HL-60 (cell line): ENCODE data around the gene HK3.

Source experiments
- DNase-seq, 2 experiments: peaks; one replicate each; pipeline ENCODE4 v3.0.0-alpha.2; 2010 to 2020; ENCODE audit warnings: low read depth in 1 of 2, low spot score in 1 of 2
- H3K27ac ChIP-seq: fragments of 250-450 bp; sonication (Bioruptor Pico); replicated peaks from 2 replicates; pipeline ENCODE4 v1.5.1; 2020; ENCODE audit warnings: mild to moderate bottlenecking, moderate library complexity
- H3K27me3 ChIP-seq: fragments of 250-450 bp; sonication (Bioruptor Pico); 2 replicates; pipeline ENCODE4 v1.5.1; 2021; ENCODE audit warnings: mild to moderate bottlenecking, moderate library complexity; ENCODE audit not compliant: insufficient read depth, poor library complexity, severe bottlenecking
- H3K4me3 ChIP-seq: replicated peaks from 2 replicates; pipeline ENCODE4 v1.5.1; 2011; ENCODE audit warnings: mild to moderate bottlenecking, control low read depth, low read length; ENCODE audit not compliant: insufficient read depth
- GABPA ChIP-seq: IDR thresholded peaks from 2 replicates; pipeline ENCODE4 v1.6.1; 2012; ENCODE audit warnings: low read depth
- POLR2AphosphoS5 ChIP-seq: IDR thresholded peaks from 2 replicates; pipeline ENCODE4 v1.6.1; 2012; ENCODE audit warnings: low read depth
- SPI1 ChIP-seq: IDR thresholded peaks from 2 replicates; pipeline ENCODE4 v1.6.1; 2012; ENCODE audit warnings: low read depth, mild to moderate bottlenecking, borderline replicate concordance
- TF ChIP-seq, protein P1 (sequence below): IDR thresholded peaks from 2 replicates; pipeline ENCODE4 v1.6.1; 2012; ENCODE audit warnings: low read depth; ENCODE audit not compliant: insufficient replicate concordance
- TF ChIP-seq, protein P2 (sequence below): IDR thresholded peaks from one replicate; pipeline ENCODE4 v1.5.1; 2011; ENCODE audit warnings: low read length, control low read depth, inconsistent platforms; ENCODE audit not compliant: insufficient read depth

HK3 gene

DNA sequence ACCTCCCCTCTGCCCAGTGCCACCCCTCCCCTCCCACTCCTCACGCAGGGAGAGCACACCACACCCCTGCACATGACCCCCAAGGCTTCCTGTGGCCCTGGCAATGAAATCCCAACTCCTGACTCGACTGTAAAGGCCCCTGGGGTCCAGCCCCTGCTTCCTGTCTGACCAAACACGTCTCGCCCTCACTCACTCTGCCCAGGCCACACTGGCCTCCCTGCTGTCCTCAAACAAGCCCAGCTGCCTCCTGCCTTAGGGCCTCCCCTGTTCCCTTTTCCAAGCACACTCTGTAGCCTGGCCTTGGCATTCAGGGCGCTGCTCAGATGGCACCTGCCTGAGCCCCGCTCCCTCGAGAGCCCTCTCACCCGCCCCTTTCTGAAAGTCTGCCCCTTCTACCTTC is 42.4 kb downstream of the HK3 start:
- no peak for DNase-seq
- no peak overlapping the region for H3K27ac ChIP-seq
- no peak for TF ChIP-seq SPI1
- TF ChIP-seq, protein P1, sequence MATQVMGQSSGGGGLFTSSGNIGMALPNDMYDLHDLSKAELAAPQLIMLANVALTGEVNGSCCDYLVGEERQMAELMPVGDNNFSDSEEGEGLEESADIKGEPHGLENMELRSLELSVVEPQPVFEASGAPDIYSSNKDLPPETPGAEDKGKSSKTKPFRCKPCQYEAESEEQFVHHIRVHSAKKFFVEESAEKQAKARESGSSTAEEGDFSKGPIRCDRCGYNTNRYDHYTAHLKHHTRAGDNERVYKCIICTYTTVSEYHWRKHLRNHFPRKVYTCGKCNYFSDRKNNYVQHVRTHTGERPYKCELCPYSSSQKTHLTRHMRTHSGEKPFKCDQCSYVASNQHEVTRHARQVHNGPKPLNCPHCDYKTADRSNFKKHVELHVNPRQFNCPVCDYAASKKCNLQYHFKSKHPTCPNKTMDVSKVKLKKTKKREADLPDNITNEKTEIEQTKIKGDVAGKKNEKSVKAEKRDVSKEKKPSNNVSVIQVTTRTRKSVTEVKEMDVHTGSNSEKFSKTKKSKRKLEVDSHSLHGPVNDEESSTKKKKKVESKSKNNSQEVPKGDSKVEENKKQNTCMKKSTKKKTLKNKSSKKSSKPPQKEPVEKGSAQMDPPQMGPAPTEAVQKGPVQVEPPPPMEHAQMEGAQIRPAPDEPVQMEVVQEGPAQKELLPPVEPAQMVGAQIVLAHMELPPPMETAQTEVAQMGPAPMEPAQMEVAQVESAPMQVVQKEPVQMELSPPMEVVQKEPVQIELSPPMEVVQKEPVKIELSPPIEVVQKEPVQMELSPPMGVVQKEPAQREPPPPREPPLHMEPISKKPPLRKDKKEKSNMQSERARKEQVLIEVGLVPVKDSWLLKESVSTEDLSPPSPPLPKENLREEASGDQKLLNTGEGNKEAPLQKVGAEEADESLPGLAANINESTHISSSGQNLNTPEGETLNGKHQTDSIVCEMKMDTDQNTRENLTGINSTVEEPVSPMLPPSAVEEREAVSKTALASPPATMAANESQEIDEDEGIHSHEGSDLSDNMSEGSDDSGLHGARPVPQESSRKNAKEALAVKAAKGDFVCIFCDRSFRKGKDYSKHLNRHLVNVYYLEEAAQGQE = no peak
- H3K27me3 ChIP-seq = no peaks in the 10 kb centered on the region
- H3K4me3 ChIP-seq = no peak overlapping the region

DNA sequence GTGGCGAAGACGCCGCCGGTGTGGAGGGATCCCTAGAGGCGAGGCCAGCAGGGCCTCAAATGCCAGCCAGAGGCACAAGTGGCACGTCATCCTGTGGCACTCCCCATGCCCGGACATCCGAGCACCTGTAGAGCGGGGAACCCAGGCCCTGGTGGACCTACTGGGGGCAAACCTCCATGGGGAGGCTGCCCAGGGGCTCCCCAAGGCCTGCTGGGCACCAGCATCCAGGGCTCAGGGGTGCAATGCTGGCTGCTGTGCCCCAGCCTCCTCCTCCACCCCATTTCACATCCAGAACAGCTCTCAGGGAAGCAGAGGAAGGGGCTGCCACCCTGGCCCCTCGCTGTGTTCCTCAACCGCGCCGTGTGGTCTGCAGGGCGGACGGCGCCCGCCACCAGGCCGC is 43.5 kb downstream of the HK3 start:
- no peak for DNase-seq
- Histone ChIP-seq H3K27ac (no peak overlapping the region), H3K4me3 (no peak overlapping the region), H3K27me3 (no peaks in the 10 kb centered on the region)
- TF ChIP-seq, protein P1 = no peak
- TF ChIP-seq, protein P2, sequence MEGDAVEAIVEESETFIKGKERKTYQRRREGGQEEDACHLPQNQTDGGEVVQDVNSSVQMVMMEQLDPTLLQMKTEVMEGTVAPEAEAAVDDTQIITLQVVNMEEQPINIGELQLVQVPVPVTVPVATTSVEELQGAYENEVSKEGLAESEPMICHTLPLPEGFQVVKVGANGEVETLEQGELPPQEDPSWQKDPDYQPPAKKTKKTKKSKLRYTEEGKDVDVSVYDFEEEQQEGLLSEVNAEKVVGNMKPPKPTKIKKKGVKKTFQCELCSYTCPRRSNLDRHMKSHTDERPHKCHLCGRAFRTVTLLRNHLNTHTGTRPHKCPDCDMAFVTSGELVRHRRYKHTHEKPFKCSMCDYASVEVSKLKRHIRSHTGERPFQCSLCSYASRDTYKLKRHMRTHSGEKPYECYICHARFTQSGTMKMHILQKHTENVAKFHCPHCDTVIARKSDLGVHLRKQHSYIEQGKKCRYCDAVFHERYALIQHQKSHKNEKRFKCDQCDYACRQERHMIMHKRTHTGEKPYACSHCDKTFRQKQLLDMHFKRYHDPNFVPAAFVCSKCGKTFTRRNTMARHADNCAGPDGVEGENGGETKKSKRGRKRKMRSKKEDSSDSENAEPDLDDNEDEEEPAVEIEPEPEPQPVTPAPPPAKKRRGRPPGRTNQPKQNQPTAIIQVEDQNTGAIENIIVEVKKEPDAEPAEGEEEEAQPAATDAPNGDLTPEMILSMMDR = no peak
- TF ChIP-seq GABPA (no peak), POLR2AphosphoS5 (no peak), SPI1 (no peak)

DNA sequence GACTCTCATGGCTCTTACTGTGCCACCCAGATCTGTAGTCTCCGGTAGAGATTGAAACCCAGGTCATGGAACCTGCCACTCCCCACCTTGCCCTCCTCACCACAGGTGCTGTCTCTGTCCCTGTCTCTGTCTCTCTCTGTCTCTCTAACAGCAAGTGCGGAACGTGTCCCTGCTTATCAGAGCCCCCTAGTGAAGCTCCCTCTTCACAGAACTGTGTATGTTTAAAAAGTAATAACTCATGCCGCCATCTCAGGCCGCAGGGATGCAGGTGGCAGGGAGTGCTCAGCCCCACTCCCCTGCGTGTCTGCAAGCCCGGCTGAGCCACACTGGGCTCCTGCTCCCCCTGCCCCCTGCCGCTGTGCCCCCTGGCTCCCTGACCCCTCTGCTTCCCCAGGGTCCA is 45.0 kb downstream of the HK3 start:
- H3K4me3 ChIP-seq = no peak overlapping the region
- DNase-seq = no peak
- H3K27ac ChIP-seq = no peak overlapping the region
- H3K27me3 ChIP-seq = no peaks in the 10 kb centered on the region
- TF ChIP-seq, protein P1 = no peak
- TF ChIP-seq POLR2AphosphoS5 (no peak), SPI1 (no peak), GABPA (no peak)
- TF ChIP-seq, protein P2 = no peak

DNA sequence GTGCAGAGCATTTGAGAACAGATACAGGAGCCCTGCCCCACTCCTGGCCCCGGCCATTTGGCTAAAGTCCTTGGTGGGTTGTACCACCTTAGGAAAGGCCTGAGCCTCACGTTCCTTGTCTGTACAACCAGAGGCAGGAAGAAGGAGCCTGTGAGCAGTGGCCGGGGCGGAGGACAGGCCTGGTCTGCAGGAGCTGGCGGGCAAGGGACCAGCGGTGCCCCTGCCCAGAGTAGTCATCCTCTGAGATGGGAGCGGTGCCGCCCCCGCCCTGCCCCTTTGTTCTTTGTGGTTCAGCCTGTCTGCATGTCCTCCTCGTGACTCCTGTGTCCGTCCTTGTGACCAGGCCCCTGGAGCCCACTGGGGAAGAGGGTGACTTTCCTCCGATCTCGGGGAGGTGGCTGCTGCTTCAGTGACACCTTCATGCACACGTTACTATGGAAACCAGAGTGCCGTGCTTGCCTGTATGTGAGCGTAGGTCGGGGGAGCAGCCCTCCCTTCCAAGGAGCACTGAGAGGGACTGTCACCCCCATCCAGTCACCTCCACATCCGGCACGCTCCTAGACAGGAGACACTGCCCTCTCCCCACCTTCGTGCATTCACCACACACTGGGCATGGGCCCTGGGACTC is 45.9 kb downstream of the HK3 start:
- TF ChIP-seq, protein P2 = no peak
- TF ChIP-seq, protein P1 = no peak
- TF ChIP-seq GABPA (no peak), SPI1 (no peak), POLR2AphosphoS5 (no peak)
- no peak overlapping the region for H3K27ac ChIP-seq
- no peak for DNase-seq
- no peak overlapping the region for H3K4me3 ChIP-seq
- H3K27me3 ChIP-seq = no peaks in the 10 kb centered on the region
